ENCODE data around the gene MANBA. TPM values are rescaled to one million over a fixed set of nuclear protein-coding genes. Genes with fewer than 3 reads are reported as not detected.

The MANBA gene
- total RNA-seq, 1 donor from 2014 or later = 9.4 TPM

GRCh38 chr4:102799816-102800215, 39.0 kb upstream of the MANBA start:
- Mint-ChIP-seq H3K27ac (ENCODE audit: unreplicated experiment) (no peak overlapping the region), H3K9me3 (ENCODE audit: unreplicated experiment) (no peaks in the 10 kb centered on the region), H3K4me1 (ENCODE audit: unreplicated experiment) (no peaks in the 10 kb centered on the region), H3K27me3 (ENCODE audit: unreplicated experiment) (no peaks in the 10 kb centered on the region), H3K4me3 (ENCODE audit: unreplicated experiment) (no peak overlapping the region), H3K36me3 (ENCODE audit: low read depth, unreplicated experiment) (peaks cover 32% of the 10 kb centered on the region)
- DNase-seq (ENCODE audit: low spot score) = no peak
- TF ChIP-seq CTCF (IDR thresholded peaks at IDR 0.05; ENCODE audit: unreplicated experiment) = no peak

GRCh38 chr4:102794999-102795398, 34.2 kb upstream of the MANBA start:
- Mint-ChIP-seq H3K27me3 (ENCODE audit: unreplicated experiment) (peaks cover 3% of the 10 kb centered on the region), H3K36me3 (ENCODE audit: low read depth, unreplicated experiment) (peaks cover 41% of the 10 kb centered on the region), H3K4me1 (ENCODE audit: unreplicated experiment) (no peaks in the 10 kb centered on the region), H3K9me3 (ENCODE audit: unreplicated experiment) (no peaks in the 10 kb centered on the region), H3K4me3 (ENCODE audit: unreplicated experiment) (no peak overlapping the region), H3K27ac (ENCODE audit: unreplicated experiment) (no peak overlapping the region)
- no peak for TF ChIP-seq CTCF (IDR thresholded peaks at IDR 0.05; ENCODE audit: unreplicated experiment)
- DNase-seq (ENCODE audit: low spot score) = no peak

- no peak for DNase-seq (ENCODE audit: low spot score)
- H3K36me3 Mint-ChIP-seq (ENCODE audit: low read depth, unreplicated experiment) = peaks cover 27% of the 10 kb centered on the region
- H3K4me1 Mint-ChIP-seq (ENCODE audit: unreplicated experiment) = no peaks in the 10 kb centered on the region
- peak overlapping the region; percentile 3 for H3K4me3 Mint-ChIP-seq (ENCODE audit: unreplicated experiment)
- peaks cover 3% of the 10 kb centered on the region for H3K27me3 Mint-ChIP-seq (ENCODE audit: unreplicated experiment)
- no peaks in the 10 kb centered on the region for H3K9me3 Mint-ChIP-seq (ENCODE audit: unreplicated experiment)
- no peak overlapping the region for H3K27ac Mint-ChIP-seq (ENCODE audit: unreplicated experiment)
- no peak for TF ChIP-seq CTCF (IDR thresholded peaks at IDR 0.05; ENCODE audit: unreplicated experiment)
These were observed 31.7 kb upstream of the MANBA start for GRCh38 chr4:102792361-102792936.

GRCh38 chr4:102791318-102791835, 30.6 kb upstream of the MANBA start:
- Mint-ChIP-seq H3K4me3 (ENCODE audit: unreplicated experiment) (no peak overlapping the region), H3K9me3 (ENCODE audit: unreplicated experiment) (no peaks in the 10 kb centered on the region), H3K36me3 (ENCODE audit: low read depth, unreplicated experiment) (peaks cover 25% of the 10 kb centered on the region), H3K27me3 (ENCODE audit: unreplicated experiment) (peaks cover 3% of the 10 kb centered on the region), H3K27ac (ENCODE audit: unreplicated experiment) (no peak overlapping the region), H3K4me1 (ENCODE audit: unreplicated experiment) (no peaks in the 10 kb centered on the region)
- no peak for TF ChIP-seq CTCF (IDR thresholded peaks at IDR 0.05; ENCODE audit: unreplicated experiment)
- no peak for DNase-seq (ENCODE audit: low spot score)

GRCh38 chr4:102789317-102789717, 28.5 kb upstream of the MANBA start:
- Mint-ChIP-seq H3K4me3 (ENCODE audit: unreplicated experiment) (no peak overlapping the region), H3K27ac (ENCODE audit: unreplicated experiment) (no peak overlapping the region), H3K9me3 (ENCODE audit: unreplicated experiment) (no peaks in the 10 kb centered on the region), H3K36me3 (ENCODE audit: low read depth, unreplicated experiment) (peaks cover 17% of the 10 kb centered on the region), H3K27me3 (ENCODE audit: unreplicated experiment) (peaks cover 4% of the 10 kb centered on the region), H3K4me1 (ENCODE audit: unreplicated experiment) (no peaks in the 10 kb centered on the region)
- DNase-seq (ENCODE audit: low spot score) = no peak
- TF ChIP-seq CTCF (IDR thresholded peaks at IDR 0.05; ENCODE audit: unreplicated experiment) = no peak
